HEK293 (cell line): ENCODE results near the gene RAB7A.

Source experiments
- CTCF ChIP-seq: fragments of 450-650 bp; formaldehyde crosslinking; IDR thresholded peaks from 2 replicates; pipeline ENCODE4 v1.5.1; 2016; ENCODE audit warnings: missing biosample characterization, missing genetic modification characterization
- MEIS1 ChIP-seq: sonication (generic); formaldehyde crosslinking; IDR thresholded peaks from 2 replicates; pipeline ENCODE4 v1.8.1; 2022; ENCODE audit warnings: missing genetic modification reagents, mild to moderate bottlenecking, borderline replicate concordance

GRCh38 chr3:128823631-128824030, 97.6 kb downstream of the RAB7A start:
- TF ChIP-seq MEIS1 (no peak), CTCF (tag by site-specific recombination) (no peak)
